Left lung (tissue), 10 donors: ENCODE data around the gene PRRT4. TPM values are rescaled to one million over a fixed set of nuclear protein-coding genes. Genes with fewer than 3 reads are reported as not detected.

Source experiments
- ATAC-seq: fragments of 200-7000 bp; cut with Tn5 transposase; one replicate; pipeline ENCODE4 v1.9.1; 2020; ENCODE audit warnings: moderate library complexity
- DNase-seq, 4 donors: peaks; one replicate each; pipeline ENCODE4 v3.0.0-alpha.2; 2013 to 2020
- H3K27ac ChIP-seq, 2 donors: fragments of 200-600 bp; sonication (generic) in 1 of 2; one replicate each; pipeline versions ENCODE4 v1.5.0 to v1.8.0; 2020 to 2021
- H3K27me3 ChIP-seq, 2 donors: fragments of 200-600 bp; sonication (generic) in 1 of 2; one replicate each; pipeline versions ENCODE4 v1.5.0 to v1.8.0; 2020 to 2021
- H3K36me3 ChIP-seq, 2 donors: fragments of 200-600 bp; sonication (generic) in 1 of 2; one replicate each; pipeline versions ENCODE4 v1.5.0 to v1.8.0; 2020 to 2021
- H3K4me1 ChIP-seq, 2 donors: fragments of 200-600 bp; one replicate each; pipeline ENCODE4 v1.8.0; 2021
- H3K4me3 ChIP-seq, 2 donors: fragments of 200-600 bp; sonication (generic) in 1 of 2; one replicate each; pipeline versions ENCODE4 v1.5.0 to v1.8.0; 2020 to 2021; ENCODE audit warnings: mild to moderate bottlenecking in 1 of 2
- H3K9me3 ChIP-seq, 2 donors: fragments of 200-600 bp; sonication (generic) in 1 of 2; one replicate each; pipeline versions ENCODE4 v1.5.0 to v1.8.0; 2020 to 2021
- CTCF ChIP-seq, 2 donors: fragments of 200-600 bp; sonication (generic) in 1 of 2; IDR thresholded peaks; one replicate each; pipeline versions ENCODE4 v1.5.0 to v1.8.0; 2021; ENCODE audit warnings: antibody characterized with exemption in 2 of 2
- intact Hi-C, 2 donors: fragments of 100-400 bp; cut with DNase I; formaldehyde crosslinking; loops; one replicate each; pipeline versions ENCODE4 v1.11.2 to v1.14.2; 2022
- polyA plus RNA-seq, 6 donors: library from polyadenylated mRNA; unstranded; fragments of 120-200 nt; gene quantifications; one replicate each; pipeline ENCODE4 v1.2.1, GENCODE V29; 2013; ENCODE audit not compliant: insufficient read length in 6 of 6
- total RNA-seq, 2 donors: library from RNA; stranded (reverse); fragmentation: NEBNext Ultra II Directional; extraction: Animal tissue kit (Norgen Biotek cat#: 25700); gene quantifications; one replicate each; pipeline ENCODE4 v1.2.1, GENCODE V29; 2021
- donor health status: DM: no; HTN: yes; CAD: no.
- donor health status: DM: no; HTN: no; CAD: no.

Gene PRRT4
- total and polyA plus RNA-seq, 8 donors: 0.42 to 3.8 (median 2.7) TPM

- DNase-seq: no peak
- intact Hi-C loops: no loop called here
- no peak for TF ChIP-seq CTCF (IDR thresholded peaks at IDR 0.05)
Observed at GRCh38 chr7:128303133-128303532, 58.4 kb downstream of the PRRT4 start.

GRCh38 chr7:128302139-128302538 is 59.4 kb downstream of the PRRT4 start:
- peaks cover 0 to 4% of the 10 kb centered on the region in 2 donors for H3K4me1 ChIP-seq
- H3K9me3 ChIP-seq: no peaks in the 10 kb centered on the region
- H3K4me3 ChIP-seq: no peak overlapping the region
- peaks cover 0 to 40% of the 10 kb centered on the region in 2 donors for H3K36me3 ChIP-seq
- H3K27me3 ChIP-seq: no peaks in the 10 kb centered on the region
- no peak overlapping the region for H3K27ac ChIP-seq
- no peak for TF ChIP-seq CTCF (IDR thresholded peaks at IDR 0.05)
- ATAC-seq (no peak), DNase-seq (no peak)
- intact Hi-C loops: no loop called here

More at GRCh38 chr7:128303133-128303532, 58.4 kb downstream of the PRRT4 start:
- ATAC-seq: no peak
- Histone ChIP-seq H3K4me3 (no peak overlapping the region), H3K4me1 (peaks cover 0 to 4% of the 10 kb centered on the region in 2 donors), H3K27me3 (no peaks in the 10 kb centered on the region), H3K9me3 (no peaks in the 10 kb centered on the region), H3K36me3 (peaks cover 0 to 50% of the 10 kb centered on the region in 2 donors), H3K27ac (no peak overlapping the region)

Other genes starting within 250 kb of the PRRT4 start
- gene LEP, start 120.4 kb downstream of the PRRT4 start, total RNA-seq: under 1 TPM; 0.15 to 0.16 TPM
- under 1 TPM; 0.04 to 0.14 (median 0.08) TPM for gene LEP, start 120.4 kb downstream of the PRRT4 start, polyA plus RNA-seq
- gene RBM28, start 17.8 kb downstream of the PRRT4 start, total RNA-seq: 10 to 100 TPM; 21.5 to 37.5 TPM
- gene RBM28, start 17.8 kb downstream of the PRRT4 start, polyA plus RNA-seq: 10 to 100 TPM; 48.7 to 63.2 (median 60.0) TPM
- gene IMPDH1, start 48.3 kb upstream of the PRRT4 start, total RNA-seq: 100 to 1,000 TPM in 1 of 2 donors, 10 to 100 TPM in 1; 60.6 to 106 TPM
- gene IMPDH1, start 48.3 kb upstream of the PRRT4 start, polyA plus RNA-seq: 10 to 100 TPM; 32.4 to 49.4 (median 37.2) TPM
- 10 to 100 TPM; 10.2 to 12.2 TPM for gene HILPDA, start 94.2 kb upstream of the PRRT4 start, total RNA-seq
- gene HILPDA, start 94.2 kb upstream of the PRRT4 start, polyA plus RNA-seq: 10 to 100 TPM; 32.2 to 39.1 (median 33.7) TPM
- 10 to 100 TPM; 22.7 to 27.4 TPM for gene METTL2B, start 115.1 kb upstream of the PRRT4 start, total RNA-seq
- gene METTL2B, start 115.1 kb upstream of the PRRT4 start, polyA plus RNA-seq: 10 to 100 TPM; 25.0 to 33.8 (median 30.0) TPM